Measurements from ENCODE around the gene FLOT2. TPM values are rescaled to one million over a fixed set of nuclear protein-coding genes. Genes with fewer than 3 reads are reported as not detected.
A peak's percentile ranks its signal among the peaks of the same experiment; 100 is the strongest.

FLOT2 gene
- total RNA-seq, 1 experiment from 2014 or later, result 98.1 TPM

DNA sequence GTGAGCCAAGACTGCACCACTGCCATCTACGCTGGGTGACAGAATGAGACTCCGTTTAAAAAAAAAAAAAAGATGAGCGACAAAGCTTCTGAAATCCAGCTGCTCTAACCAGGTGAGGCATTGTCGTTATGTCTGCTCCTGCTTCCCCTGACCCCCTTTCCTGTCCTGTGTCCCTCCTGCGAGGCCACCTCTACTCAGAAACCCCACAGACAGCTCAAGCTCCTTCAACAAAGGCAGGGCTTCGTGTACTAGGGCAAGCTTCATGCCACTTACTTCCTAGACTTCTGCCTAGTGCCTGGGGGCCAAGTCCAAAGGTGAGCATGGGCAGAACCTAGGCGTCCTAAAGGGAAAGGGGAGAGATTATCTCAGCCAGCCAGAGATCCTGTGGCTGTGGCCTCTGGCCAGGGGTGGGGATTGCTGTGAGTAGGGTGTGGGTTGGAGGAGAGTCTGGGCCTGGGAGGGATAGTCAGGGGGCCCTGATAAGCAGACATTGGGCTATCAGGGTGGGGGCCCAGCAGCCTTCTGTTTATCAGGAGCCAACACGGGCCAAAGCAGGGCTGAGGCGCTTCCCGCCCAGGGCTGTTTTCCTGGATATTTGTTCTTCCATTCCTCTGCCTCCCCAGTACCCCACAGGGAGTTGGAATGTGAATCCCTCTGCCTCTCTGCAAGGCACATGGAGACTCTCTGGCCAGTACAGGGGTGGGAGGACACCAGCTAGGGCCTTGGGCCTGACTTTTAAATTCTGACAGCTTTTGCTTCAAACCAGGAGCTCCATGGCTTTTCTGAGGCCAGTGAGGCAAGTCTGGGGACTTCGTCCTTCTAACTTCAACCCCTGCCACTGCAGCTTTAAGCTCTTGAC lies 32.3 kb downstream of the FLOT2 start:
- H3K4me3 ChIP-seq (replicated peaks in 1 of 2; ENCODE audit: low read depth in 1 of 2, low read length in 2 of 2), result no peak overlapping the region
- RAD21 ChIA-PET (ENCODE audit: low non-redundant PET in 1 of 2, low total read pairs in 2 of 2, uncharacterized antibody in 2 of 2, unreplicated experiment in 2 of 2), result no interaction called here
- H3K9me3 ChIP-seq (ENCODE audit: control insufficient read depth in 1 of 2, insufficient read depth in 1 of 2, low read depth in 1 of 2, low read length in 2 of 2), result no peaks in the 10 kb centered on the region
- peaks cover 0 to 5% of the 10 kb centered on the region in 2 experiments; a peak in 1 of 4 replicates for H3K4me1 ChIP-seq (ENCODE audit: control insufficient read depth in 1 of 2, insufficient read depth in 2 of 2, low read length in 2 of 2)
- no peak overlapping the region for H3K4me2 ChIP-seq (ENCODE audit: low read length)
- peaks cover 0 to 8% of the 10 kb centered on the region in 2 experiments; a peak in 3 of 4 replicates for H3K36me3 ChIP-seq (ENCODE audit: control insufficient read depth in 1 of 2, insufficient read depth in 2 of 2, low read length in 2 of 2)
- H3K79me2 ChIP-seq (ENCODE audit: insufficient read depth, low read length), result no peaks in the 10 kb centered on the region
- TF ChIP-seq SP1 (IDR thresholded peaks at IDR 0.05; ENCODE audit: low read depth), result no peak
- no peak for TF ChIP-seq REST (IDR thresholded peaks at IDR 0.05; ENCODE audit: low read depth)
- no peak for TF ChIP-seq ZBTB33 (IDR thresholded peaks at IDR 0.05; ENCODE audit: extremely low read depth, insufficient replicate concordance, low read length)
- no peak for TF ChIP-seq SIN3A (IDR thresholded peaks at IDR 0.05; ENCODE audit: low read depth)
- TF ChIP-seq EZH2 (IDR thresholded peaks at IDR 0.05), result no peak
- no peak for TF ChIP-seq POLR2AphosphoS5 (IDR thresholded peaks at IDR 0.05; ENCODE audit: low read depth, low read length)
- TF ChIP-seq EZH2phosphoT487 (IDR thresholded peaks at IDR 0.05; ENCODE audit: borderline replicate concordance), result no peak
- no TSS peak for BruUV-seq (replicated peaks)
- POLR2A ChIA-PET, result no interaction called here
- ATAC-seq (0 out of 2 replicates have a peak, but pooled peaks have one; percentile 6), DNase-seq (ENCODE audit: low read depth, low spot score) (no peak)
- H2AFZ ChIP-seq (ENCODE audit: low read depth, low read length, poor library complexity, severe bottlenecking), result no peak overlapping the region
- H3K27me3 ChIP-seq (ENCODE audit: insufficient read depth, low read length), result no peaks in the 10 kb centered on the region
- H4K20me1 ChIP-seq (ENCODE audit: insufficient read depth), result no peaks in the 10 kb centered on the region
- H3K27ac ChIP-seq (ENCODE audit: low read depth, low read length), result no peak overlapping the region
- intact Hi-C loops (cut with micrococcal nuclease), result no loop called here
- no peaks in the 10 kb centered on the region for H3K9me2 ChIP-seq (ENCODE audit: insufficient read depth)
- CTCF ChIA-PET, result no interaction called here
- no peak overlapping the region for H3K9ac ChIP-seq (ENCODE audit: low read length)

Measured in HCT116 (cell line).